Measurements from ENCODE around the gene MAEA. TPM values are rescaled to one million over a fixed set of nuclear protein-coding genes. Genes with fewer than 3 reads are reported as not detected.

MAEA gene
- total RNA-seq, 1 donor from 2014 or later = 81.3 TPM

- no peak overlapping the region for H3K4me3 Mint-ChIP-seq (ENCODE audit: low read depth)
Observed at GRCh38 chr4:1285151-1285789, 4.4 kb upstream of the MAEA start.

DNA sequence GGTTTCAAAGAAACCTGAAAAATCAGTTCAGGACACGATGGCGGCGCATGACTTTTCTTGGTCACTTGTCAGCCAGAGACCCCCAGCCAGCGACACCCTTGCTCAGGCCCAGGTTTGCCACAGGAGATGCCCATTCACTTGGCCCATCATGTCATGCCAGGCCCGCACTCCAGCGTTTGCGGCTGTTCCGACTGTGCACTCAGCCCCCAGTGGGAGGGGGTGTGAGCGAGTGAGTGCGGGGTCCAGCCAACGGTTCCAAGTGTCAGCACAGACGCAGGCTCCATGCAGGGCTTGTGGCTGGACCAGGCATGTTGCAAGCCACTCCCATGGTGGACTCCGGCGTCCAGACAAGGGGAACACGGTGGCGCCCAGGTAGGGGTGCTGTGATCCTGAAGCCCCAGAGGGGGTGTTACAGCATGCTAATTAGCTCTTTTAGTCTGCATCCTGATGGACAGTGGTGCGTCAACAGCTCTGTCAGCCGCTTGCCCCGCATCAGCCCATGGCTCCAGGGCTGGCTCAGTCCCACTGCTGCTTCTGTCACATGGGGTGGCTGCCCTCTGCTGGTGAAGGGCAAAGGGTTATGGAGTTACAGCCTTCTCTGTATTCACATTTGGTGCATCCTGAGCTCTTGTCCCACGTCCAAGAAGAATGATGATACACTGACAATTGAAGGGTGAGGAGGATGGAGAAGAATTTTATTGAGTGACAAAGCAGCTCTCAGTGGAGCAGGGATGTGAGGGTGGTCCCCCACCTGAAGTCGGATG, 3.7 kb upstream of the MAEA start:
- no peak overlapping the region for H3K27ac Mint-ChIP-seq
- H3K4me3 Mint-ChIP-seq (ENCODE audit: low read depth) = no peak overlapping the region
- H3K9me3 Mint-ChIP-seq (ENCODE audit: low read depth) = peaks cover 9% of the 10 kb centered on the region
- DNase-seq (ENCODE audit: low spot score, unreplicated experiment) = no peak
- no peak for TF ChIP-seq CTCF (IDR thresholded peaks at IDR 0.05; ENCODE audit: unreplicated experiment)
- H3K4me1 Mint-ChIP-seq (ENCODE audit: low read depth) = peaks cover 17% of the 10 kb centered on the region
- peaks cover 2% of the 10 kb centered on the region for H3K36me3 Mint-ChIP-seq (ENCODE audit: insufficient read depth)
- H3K27me3 Mint-ChIP-seq = no peaks in the 10 kb centered on the region

More at GRCh38 chr4:1285151-1285789, 4.4 kb upstream of the MAEA start:
- H3K9me3 Mint-ChIP-seq (ENCODE audit: low read depth) = peaks cover 9% of the 10 kb centered on the region
- no peak overlapping the region for H3K27ac Mint-ChIP-seq
- H3K4me1 Mint-ChIP-seq (ENCODE audit: low read depth) = peaks cover 10% of the 10 kb centered on the region
- no peaks in the 10 kb centered on the region for H3K27me3 Mint-ChIP-seq
- H3K36me3 Mint-ChIP-seq (ENCODE audit: insufficient read depth) = peaks cover 2% of the 10 kb centered on the region
- no peak for DNase-seq (ENCODE audit: low spot score, unreplicated experiment)
- TF ChIP-seq CTCF (IDR thresholded peaks at IDR 0.05; ENCODE audit: unreplicated experiment) = no peak

GRCh38 chr4:1288786-1289185, 905 bp upstream of the MAEA start:
- H3K36me3 Mint-ChIP-seq (ENCODE audit: insufficient read depth) = peaks cover 2% of the 10 kb centered on the region
- H3K27me3 Mint-ChIP-seq = no peaks in the 10 kb centered on the region
- no peak for DNase-seq (ENCODE audit: low spot score, unreplicated experiment)
- TF ChIP-seq CTCF (IDR thresholded peaks at IDR 0.05; ENCODE audit: unreplicated experiment) = no peak
- peaks cover 26% of the 10 kb centered on the region for H3K4me1 Mint-ChIP-seq (ENCODE audit: low read depth)
- H3K4me3 Mint-ChIP-seq (ENCODE audit: low read depth) = peak overlapping the region; percentile 79
- H3K27ac Mint-ChIP-seq = peak overlapping the region; percentile 88
- H3K9me3 Mint-ChIP-seq (ENCODE audit: low read depth) = peaks cover 4% of the 10 kb centered on the region

DNA sequence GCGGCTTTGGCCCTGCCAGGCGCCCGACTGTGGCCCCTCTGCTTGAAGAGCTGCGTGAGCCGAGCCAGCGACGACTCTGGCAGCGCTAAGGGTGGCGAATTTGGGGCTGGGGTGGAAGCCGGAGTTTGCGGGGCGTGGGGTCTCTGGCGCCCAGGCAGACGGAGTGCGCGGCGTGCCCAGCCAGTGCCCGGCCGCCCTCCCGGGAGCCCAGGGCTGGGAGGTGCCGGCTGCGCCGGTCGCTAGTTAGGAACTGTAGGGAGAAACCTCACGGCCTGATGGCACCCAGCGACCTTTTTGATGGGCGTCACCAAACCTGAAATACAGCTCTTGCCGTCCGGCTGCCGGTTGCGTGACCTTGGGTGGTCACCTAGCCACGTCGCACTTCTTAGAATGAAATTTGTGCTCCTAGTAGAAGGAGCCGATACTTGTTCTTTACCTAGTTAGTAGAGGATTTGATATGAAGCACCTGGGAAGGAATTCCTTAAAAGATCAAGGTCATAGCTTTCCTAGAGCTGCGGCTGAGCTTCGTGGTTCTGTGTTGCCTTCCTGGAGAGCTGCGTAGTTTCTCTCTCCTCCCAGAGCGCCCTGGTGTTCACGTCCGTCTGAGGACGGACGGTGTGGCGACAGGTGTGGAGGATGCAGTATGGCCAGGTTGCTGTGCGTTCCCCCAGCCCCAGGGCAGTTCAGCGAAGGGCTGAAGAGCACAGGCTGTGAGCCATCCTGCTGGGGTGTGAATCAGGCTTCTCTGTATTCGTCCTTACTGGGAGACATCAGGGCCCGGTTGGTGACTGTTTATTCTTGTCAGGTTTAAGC, 680 bp downstream of the MAEA start:
- Mint-ChIP-seq H3K4me1 (ENCODE audit: low read depth) (peaks cover 26% of the 10 kb centered on the region), H3K9me3 (ENCODE audit: low read depth) (peaks cover 4% of the 10 kb centered on the region), H3K4me3 (ENCODE audit: low read depth) (peak overlapping the region; percentile 95), H3K27ac (peak overlapping the region; percentile 96), H3K36me3 (ENCODE audit: insufficient read depth) (peaks cover 2% of the 10 kb centered on the region), H3K27me3 (no peaks in the 10 kb centered on the region)
- DNase-seq (ENCODE audit: low spot score, unreplicated experiment) = no peak
- no peak for TF ChIP-seq CTCF (IDR thresholded peaks at IDR 0.05; ENCODE audit: unreplicated experiment)

DNA sequence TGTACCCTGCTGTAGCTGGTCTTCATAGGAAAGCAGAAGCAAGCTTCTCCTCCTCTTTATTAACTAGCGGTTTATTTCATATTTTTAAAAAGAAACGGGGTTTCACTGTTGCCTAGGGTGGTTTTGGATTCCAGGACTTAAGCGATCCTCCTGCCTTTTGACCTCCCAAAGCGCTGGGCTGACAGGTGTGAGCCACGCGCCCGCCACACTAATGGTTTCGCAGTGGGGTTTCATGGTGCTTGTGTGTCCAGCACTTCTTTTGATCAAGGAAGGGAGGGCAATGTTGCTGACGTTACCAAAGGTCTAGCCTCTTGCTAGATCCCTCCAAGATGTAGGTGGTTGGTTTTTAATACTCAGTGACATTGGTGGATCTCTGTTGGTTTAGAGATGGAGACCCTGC, 1.4 kb downstream of the MAEA start:
- H3K4me1 Mint-ChIP-seq (ENCODE audit: low read depth) = peaks cover 26% of the 10 kb centered on the region
- H3K36me3 Mint-ChIP-seq (ENCODE audit: insufficient read depth) = peaks cover 2% of the 10 kb centered on the region
- peak overlapping the region; percentile 95 for H3K4me3 Mint-ChIP-seq (ENCODE audit: low read depth)
- peaks cover 4% of the 10 kb centered on the region for H3K9me3 Mint-ChIP-seq (ENCODE audit: low read depth)
- no peak for DNase-seq (ENCODE audit: low spot score, unreplicated experiment)
- no peak for TF ChIP-seq CTCF (IDR thresholded peaks at IDR 0.05; ENCODE audit: unreplicated experiment)
- peak overlapping the region; percentile 96 for H3K27ac Mint-ChIP-seq
- no peaks in the 10 kb centered on the region for H3K27me3 Mint-ChIP-seq
